Osteoblast (primary cell): ENCODE measurements around the gene FBXO3. TPM values are rescaled to one million over a fixed set of nuclear protein-coding genes. Genes with fewer than 3 reads are reported as not detected.

Source experiments
- DNase-seq: peaks from one replicate; pipeline ENCODE4 v3.0.0; 2011; ENCODE audit warnings: low spot score, mixed read lengths; ENCODE audit not compliant: insufficient read length; ENCODE audit errors: missing footprints
- H2AFZ ChIP-seq: 2 replicates; pipeline ENCODE4 v1.6.0; 2011; ENCODE audit warnings: mild to moderate bottlenecking, low read length
- H3K27ac ChIP-seq: 2 replicates; pipeline ENCODE4 v1.5.1; 2011; ENCODE audit warnings: mild to moderate bottlenecking, low read depth, low read length, moderate library complexity
- H3K27me3 ChIP-seq: 2 replicates; pipeline ENCODE4 v1.6.0; 2012; ENCODE audit warnings: mild to moderate bottlenecking, control low read depth, inconsistent platforms, low read length, moderate library complexity; ENCODE audit not compliant: insufficient read depth
- H3K36me3 ChIP-seq: 2 replicates; pipeline ENCODE4 v1.5.1; 2011; ENCODE audit warnings: mild to moderate bottlenecking, low read length, control low read depth, moderate library complexity; ENCODE audit not compliant: insufficient read depth
- H3K4me1 ChIP-seq: 2 replicates; pipeline ENCODE4 v1.5.1; 2011; ENCODE audit warnings: mild to moderate bottlenecking, low read length, control low read depth, moderate library complexity; ENCODE audit not compliant: insufficient read depth
- H3K4me2 ChIP-seq: 2 replicates; pipeline ENCODE4 v1.6.0; 2011; ENCODE audit warnings: mild to moderate bottlenecking, low read length; ENCODE audit not compliant: insufficient read depth
- H3K4me3 ChIP-seq: fragments of 200-600 bp; sonication (generic); 3 replicates; pipeline ENCODE4 v1.5.1; 2012; ENCODE audit warnings: mild to moderate bottlenecking, low read length, inconsistent platforms; ENCODE audit not compliant: insufficient read depth
- H3K79me2 ChIP-seq: 2 replicates; pipeline ENCODE4 v1.6.0; 2012; ENCODE audit warnings: mild to moderate bottlenecking, low read length, control low read depth, inconsistent platforms; ENCODE audit not compliant: insufficient read depth
- H3K9me3 ChIP-seq: 2 replicates; pipeline ENCODE4 v1.5.1; 2011; ENCODE audit warnings: low read depth, low read length, control low read depth
- H4K20me1 ChIP-seq: 2 replicates; pipeline ENCODE4 v1.6.0; 2012; ENCODE audit warnings: mild to moderate bottlenecking, low read length, control low read depth; ENCODE audit not compliant: insufficient read depth
- CTCF ChIP-seq: IDR thresholded peaks from 2 replicates; pipeline ENCODE4 v1.5.1; 2011; ENCODE audit warnings: mild to moderate bottlenecking, low read depth, low read length, moderate library complexity; ENCODE audit errors: extremely low read depth
- total RNA-seq: library from RNA; depleted of rRNA; stranded (reverse); fragments of >200 nt; gene quantifications from 2 replicates; pipeline ENCODE4 v1.2.3, GENCODE V29; 2012

Gene FBXO3
- total RNA-seq, 1 donor: 35.8 TPM

GRCh38 chr11:33700063-33700501 is 74.2 kb downstream of the FBXO3 start:
- TF ChIP-seq CTCF: no peak
- H3K36me3 ChIP-seq: peaks cover 10% of the 10 kb centered on the region

GRCh38 chr11:33699515-33700062 is 74.7 kb downstream of the FBXO3 start:
- Histone ChIP-seq H4K20me1 (no peaks in the 10 kb centered on the region), H3K27me3 (no peaks in the 10 kb centered on the region), H3K4me2 (peak overlapping the region; percentile 78), H2AFZ (no peak overlapping the region), H3K4me1 (peaks cover 65% of the 10 kb centered on the region), H3K36me3 (peaks cover 5% of the 10 kb centered on the region), H3K4me3 (no peak overlapping the region), H3K9me3 (no peaks in the 10 kb centered on the region), H3K79me2 (no peaks in the 10 kb centered on the region), H3K27ac (peak overlapping the region; percentile 63)
- TF ChIP-seq CTCF: no peak
- no peak for DNase-seq

More at GRCh38 chr11:33700063-33700501, 74.2 kb downstream of the FBXO3 start:
- peak overlapping the region; percentile 63 for H3K27ac ChIP-seq
- H3K9me3 ChIP-seq: no peaks in the 10 kb centered on the region
- no peak for DNase-seq
- H4K20me1 ChIP-seq: no peaks in the 10 kb centered on the region
- H3K4me1 ChIP-seq: peaks cover 61% of the 10 kb centered on the region
- peak overlapping the region; percentile 78 for H3K4me2 ChIP-seq
- H2AFZ ChIP-seq: no peak overlapping the region
- H3K4me3 ChIP-seq: peak overlapping the region; percentile 68
- H3K27me3 ChIP-seq: no peaks in the 10 kb centered on the region
- peaks cover 1% of the 10 kb centered on the region for H3K79me2 ChIP-seq

- no peak for TF ChIP-seq CTCF
- no peaks in the 10 kb centered on the region for H4K20me1 ChIP-seq
- no peak overlapping the region for H2AFZ ChIP-seq
- H3K79me2 ChIP-seq: no peaks in the 10 kb centered on the region
- DNase-seq: no peak
- no peak overlapping the region for H3K4me3 ChIP-seq
- H3K9me3 ChIP-seq: no peaks in the 10 kb centered on the region
- no peak overlapping the region for H3K4me2 ChIP-seq
- H3K27ac ChIP-seq: peak overlapping the region; percentile 38
- H3K36me3 ChIP-seq: no peaks in the 10 kb centered on the region
- no peaks in the 10 kb centered on the region for H3K27me3 ChIP-seq
- peaks cover 60% of the 10 kb centered on the region for H3K4me1 ChIP-seq
Measured at GRCh38 chr11:33698921-33699320, 75.4 kb downstream of the FBXO3 start.

- Histone ChIP-seq H3K79me2 (no peaks in the 10 kb centered on the region), H3K4me1 (peaks cover 58% of the 10 kb centered on the region), H3K4me2 (no peak overlapping the region), H3K27me3 (no peaks in the 10 kb centered on the region), H3K4me3 (no peak overlapping the region), H2AFZ (no peak overlapping the region), H3K36me3 (no peaks in the 10 kb centered on the region), H3K27ac (no peak overlapping the region), H3K9me3 (no peaks in the 10 kb centered on the region), H4K20me1 (no peaks in the 10 kb centered on the region)
- peak; percentile 82 for DNase-seq
- TF ChIP-seq CTCF: no peak
Measured at GRCh38 chr11:33697997-33698396, 76.3 kb downstream of the FBXO3 start.
